Measurements from ENCODE around the gene MAP3K5.

MAP3K5 gene

GRCh38 chr6:136682292-136682691 is 110.0 kb downstream of the MAP3K5 start:
- DNase-seq = no peak

DNA sequence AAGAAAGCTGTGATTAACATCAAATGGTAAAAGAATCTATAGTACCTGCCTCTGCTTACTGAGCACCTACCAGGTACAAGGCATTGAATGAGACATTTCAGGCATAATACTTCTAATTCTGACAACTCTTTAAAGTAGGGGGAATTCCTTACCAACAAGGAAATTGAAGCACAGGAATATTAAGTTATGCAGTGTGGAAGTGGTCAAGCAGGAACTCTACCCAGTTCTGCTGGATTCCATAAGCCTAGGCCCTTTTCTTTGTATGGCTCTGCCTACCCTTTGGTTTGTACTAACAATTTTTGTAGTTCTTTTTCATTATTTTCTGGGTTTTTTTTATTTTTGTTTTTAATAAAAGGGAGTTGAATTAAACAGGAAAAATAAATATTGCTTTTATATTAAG is 114.5 kb downstream of the MAP3K5 start:
- no peak for DNase-seq

DNA sequence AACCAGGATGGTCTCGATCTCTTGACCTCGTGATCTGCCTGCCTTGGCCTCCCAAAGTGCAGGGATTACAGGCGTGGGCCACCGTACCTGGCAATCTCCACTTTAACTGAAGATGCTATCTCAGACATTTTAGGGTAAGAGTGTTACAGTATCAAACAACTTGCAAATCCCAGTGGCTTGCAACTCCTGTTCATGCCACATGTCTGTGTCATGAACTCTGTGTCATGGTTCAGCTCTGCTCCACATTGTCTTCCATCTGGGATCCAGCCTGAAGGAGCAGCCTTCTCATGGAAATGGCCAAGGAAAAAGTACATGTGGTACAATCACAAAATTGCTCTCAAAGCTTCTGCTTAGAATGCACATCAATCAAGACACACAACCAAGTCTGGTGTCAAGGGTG is 114.9 kb downstream of the MAP3K5 start:
- DNase-seq = no peak

GRCh38 chr6:136676075-136676474 is 116.2 kb downstream of the MAP3K5 start:
- DNase-seq = no peak

DNA sequence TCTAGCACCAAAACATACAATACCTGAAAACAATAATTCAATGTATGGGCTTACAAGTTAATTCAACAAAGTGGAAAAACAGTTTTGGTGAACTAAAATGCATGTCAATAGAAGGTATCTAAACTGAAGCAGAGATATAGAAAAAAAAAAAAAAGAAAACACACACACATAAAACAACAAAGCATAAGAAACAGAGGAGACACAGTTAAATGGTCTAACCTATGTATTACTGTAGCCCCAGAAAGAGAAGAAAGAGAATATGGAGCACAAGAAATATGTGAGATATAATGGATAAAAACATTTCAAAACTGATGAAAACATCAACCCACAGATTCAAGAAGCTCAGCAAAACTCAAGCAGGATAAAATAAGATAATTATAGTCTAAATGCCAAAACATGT is 118.7 kb downstream of the MAP3K5 start:
- no peak for DNase-seq

GRCh38 chr6:136672144-136672543 is 120.1 kb downstream of the MAP3K5 start:
- DNase-seq = no peak

- DNase-seq = no peak
Observed at GRCh38 chr6:136669299-136669699, 123.0 kb downstream of the MAP3K5 start.

DNA sequence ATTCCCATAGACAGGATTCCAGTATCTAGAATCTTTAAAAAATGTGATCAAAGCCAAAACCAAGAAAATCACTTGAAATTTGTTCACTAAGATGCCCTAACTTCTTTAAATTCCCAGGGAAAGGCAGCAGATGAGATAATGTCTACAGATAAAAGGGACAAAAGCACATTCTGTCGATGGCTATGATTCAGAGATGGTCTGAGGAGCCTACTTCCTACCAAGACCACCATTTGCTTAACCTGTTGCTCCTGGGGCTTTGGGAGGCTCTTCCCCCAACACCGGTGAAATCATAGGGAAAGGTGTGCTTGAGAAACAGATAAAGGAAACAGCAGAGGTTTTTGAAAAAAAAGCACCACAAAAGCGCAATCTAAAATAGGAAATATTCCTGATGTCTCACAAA is 123.7 kb downstream of the MAP3K5 start:
- DNase-seq = no peak

DNA sequence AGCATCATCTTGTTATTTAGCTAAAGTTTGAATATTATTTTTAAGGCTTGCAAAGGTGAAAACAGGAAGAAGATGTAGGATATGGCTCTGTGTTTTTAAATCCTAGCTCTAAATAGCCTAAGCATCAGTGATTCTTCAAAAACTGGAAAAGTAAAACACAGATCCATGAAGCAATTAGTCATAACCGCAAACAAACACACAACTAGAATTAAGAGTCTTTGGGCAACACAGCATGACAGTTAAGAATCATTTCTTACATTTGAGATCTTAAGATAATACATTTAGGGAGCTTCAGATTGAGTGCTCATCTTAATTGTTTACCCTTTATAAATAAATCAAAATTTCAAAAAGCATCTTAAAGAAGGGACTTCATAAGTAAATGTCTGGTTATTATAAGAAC is 126.2 kb downstream of the MAP3K5 start:
- DNase-seq = no peak

- DNase-seq = no peak
Observed at GRCh38 chr6:136662347-136663237, 129.7 kb downstream of the MAP3K5 start.

- DNase-seq = no peak
Observed at GRCh38 chr6:136660727-136661126, 131.6 kb downstream of the MAP3K5 start.

DNA sequence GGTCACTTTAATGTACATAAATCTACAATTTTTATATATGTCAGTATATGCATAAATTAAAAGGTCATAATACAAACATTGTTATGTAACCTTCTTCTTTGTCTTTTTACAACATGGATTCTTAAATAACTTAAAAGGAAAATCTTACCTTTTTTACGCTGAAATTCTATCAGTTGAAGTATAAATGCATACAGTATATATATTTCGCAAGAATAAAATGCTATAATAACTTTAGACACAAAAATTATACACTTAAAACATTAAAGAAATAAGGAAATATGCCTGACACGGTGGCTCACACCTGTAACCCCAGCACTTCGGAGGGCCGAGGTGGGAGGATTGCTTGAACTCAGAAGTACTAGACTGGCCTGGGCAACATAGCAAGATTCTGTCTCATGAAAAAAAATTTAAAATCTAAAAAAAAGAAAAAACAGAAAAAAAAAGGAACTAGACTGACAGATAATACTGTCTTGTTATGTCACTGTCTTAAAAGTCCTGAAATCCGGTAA is 132.2 kb downstream of the MAP3K5 start:
- DNase-seq = no peak

GRCh38 chr6:136658711-136659110 is 133.6 kb downstream of the MAP3K5 start:
- no peak for DNase-seq

DNA sequence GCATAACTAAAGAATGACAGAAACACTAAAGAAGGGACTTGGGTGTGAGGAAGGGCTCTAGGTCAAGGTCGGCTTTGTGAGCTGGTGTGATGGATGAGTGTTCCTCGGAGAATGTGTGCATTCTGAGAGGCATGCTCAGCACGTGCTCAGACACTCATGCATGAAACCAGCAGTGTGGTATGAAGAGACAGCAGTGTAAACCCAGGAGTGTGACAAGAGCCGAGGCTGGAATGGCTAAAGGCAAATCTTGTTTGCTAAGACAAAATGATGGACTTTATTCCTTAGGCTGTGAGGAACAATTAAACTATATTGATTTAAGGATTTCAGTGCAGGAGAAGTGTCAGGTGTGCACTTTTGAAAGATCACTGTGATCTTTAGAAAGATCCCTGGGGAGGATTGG is 134.6 kb downstream of the MAP3K5 start:
- no peak for DNase-seq

- no peak for DNase-seq
Observed at GRCh38 chr6:136656121-136656520, 136.2 kb downstream of the MAP3K5 start.

GRCh38 chr6:136655239-136656014 is 136.8 kb downstream of the MAP3K5 start:
- no peak for DNase-seq

- no peak for DNase-seq
Observed at GRCh38 chr6:136654086-136654485, 138.2 kb downstream of the MAP3K5 start.

- DNase-seq = no peak
Observed at GRCh38 chr6:136652656-136653055, 139.6 kb downstream of the MAP3K5 start.

- DNase-seq = no peak
Observed at GRCh38 chr6:136651982-136652381, 140.3 kb downstream of the MAP3K5 start.

DNA sequence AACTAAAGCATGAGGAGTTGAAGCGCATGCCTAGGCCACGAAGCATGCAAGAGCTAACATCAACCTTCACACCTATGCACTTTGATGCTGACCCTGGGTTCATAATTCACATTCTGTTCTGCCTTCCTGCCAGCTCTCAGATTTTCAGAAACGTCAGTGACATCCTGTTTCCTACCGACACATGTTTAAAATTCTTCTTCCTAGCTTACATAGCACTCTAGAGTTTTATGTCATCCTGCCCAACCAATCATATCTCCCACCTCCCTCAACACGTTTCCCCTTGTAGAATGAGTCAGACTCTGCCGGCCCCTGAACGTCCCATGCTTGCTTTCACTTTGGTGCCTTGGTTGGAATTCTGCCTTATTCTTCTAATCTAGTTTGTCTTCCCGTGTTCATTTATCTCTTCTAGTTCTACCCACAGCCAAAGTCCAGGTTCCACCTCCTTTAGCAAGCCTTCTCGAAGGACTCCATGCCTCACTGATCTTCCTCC is 144.9 kb downstream of the MAP3K5 start:
- peak in 3 of 4 experiments; percentile 16 to 40 (median 20) for DNase-seq

GRCh38 chr6:136646377-136646776 is 145.9 kb downstream of the MAP3K5 start:
- no peak for DNase-seq

DNA sequence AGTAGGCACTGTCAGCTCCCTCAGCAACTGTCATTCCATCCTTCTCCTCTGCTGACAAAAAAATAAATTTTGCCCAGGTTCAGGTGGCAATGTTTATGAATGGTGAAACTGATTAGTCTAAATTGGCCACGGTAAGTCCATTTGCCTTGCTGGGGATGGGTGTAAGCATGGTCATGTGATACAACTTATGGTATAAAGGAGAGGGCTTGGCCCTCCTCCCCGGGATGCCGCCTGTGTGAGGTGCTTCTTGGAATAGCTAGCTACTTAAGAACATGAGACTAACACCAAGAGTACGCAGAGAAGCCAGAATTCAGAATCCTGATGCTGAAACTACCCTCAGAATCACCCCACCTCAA is 147.7 kb downstream of the MAP3K5 start:
- no peak for DNase-seq

DNA sequence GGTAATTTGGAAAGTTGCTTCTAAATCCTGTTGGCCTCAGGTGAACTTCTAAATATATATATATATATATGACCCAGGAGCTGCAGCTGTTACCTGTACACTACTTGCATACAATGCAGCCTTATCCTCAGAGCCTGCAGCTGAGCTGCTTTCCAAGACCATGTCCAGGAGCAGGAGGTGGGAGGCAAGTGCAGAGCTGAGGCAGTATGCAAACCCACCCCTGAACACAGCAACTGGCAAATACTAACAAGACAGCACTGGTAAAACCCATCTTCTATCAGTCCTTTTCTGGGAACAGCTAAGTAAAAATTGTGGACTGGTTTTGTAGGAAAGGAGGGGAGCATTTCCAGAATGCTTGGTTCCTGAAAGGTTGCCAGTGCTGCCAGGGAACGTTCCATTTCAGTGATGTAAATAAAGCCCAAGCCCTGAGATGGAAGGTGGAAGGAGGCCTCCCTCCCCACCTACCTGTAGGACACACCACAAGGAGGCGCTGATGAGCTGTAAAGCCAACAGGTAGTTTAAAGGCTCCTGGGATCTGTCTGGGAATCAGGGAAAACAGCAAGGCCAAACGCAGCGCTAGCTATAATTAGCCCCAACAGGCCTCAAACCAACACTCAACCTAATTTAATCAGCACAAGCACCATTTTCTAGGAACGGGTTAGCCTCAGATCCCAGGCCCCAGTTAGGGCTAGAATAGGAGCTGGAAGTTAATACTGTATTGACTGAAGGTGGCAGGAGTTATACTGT is 148.3 kb downstream of the MAP3K5 start:
- peak; percentile 70 to 89 (median 82) for DNase-seq

All from suppressor macrophage (primary cell).